ENCODE measurements around the gene PCSK5. TPM values are rescaled to one million over a fixed set of nuclear protein-coding genes. Genes with fewer than 3 reads are reported as not detected.

PCSK5 gene
- total RNA-seq, 2 experiments from 2014 or later = 0.76 TPM; not detected in 1

DNA sequence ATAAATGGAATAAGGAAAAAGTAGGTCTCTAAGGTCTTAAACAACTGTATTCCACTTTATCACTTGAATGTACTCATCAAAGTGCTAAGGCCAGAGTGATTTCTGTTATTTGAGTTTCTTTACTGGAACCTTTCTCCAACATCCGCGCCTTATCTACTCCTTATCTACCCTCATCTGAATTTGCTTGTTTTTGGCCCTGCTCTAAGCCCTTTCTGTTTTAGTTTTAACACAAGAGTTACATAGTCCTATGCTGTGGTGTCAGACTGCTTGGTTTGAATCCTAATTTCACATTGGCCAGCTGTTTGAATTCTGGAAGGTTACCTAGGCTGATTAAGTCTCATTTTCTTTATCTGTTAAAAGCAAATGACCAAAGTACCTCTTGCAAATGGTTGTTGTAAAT is 128.3 kb downstream of the PCSK5 start:
- Histone ChIP-seq H3K9me3 (ENCODE audit: low read length) (no peaks in the 10 kb centered on the region), H4K20me1 (ENCODE audit: insufficient read depth, low read length) (no peaks in the 10 kb centered on the region), H3K9me2 (ENCODE audit: insufficient read depth, low read length) (no peaks in the 10 kb centered on the region), H3K27ac (ENCODE audit: low read depth, low read length, poor library complexity, severe bottlenecking) (no peak overlapping the region), H3K79me2 (ENCODE audit: insufficient read depth, low read depth, low read length) (no peaks in the 10 kb centered on the region), H3K4me2 (ENCODE audit: low read length) (no peak overlapping the region), H3K4me3 (ENCODE audit: low read depth, low read length, poor library complexity, severe bottlenecking) (no peak overlapping the region), H2AFZ (ENCODE audit: low read length) (no peak overlapping the region), H3K4me1 (ENCODE audit: insufficient read depth, low read length, poor library complexity, severe bottlenecking) (no peaks in the 10 kb centered on the region), H3K36me3 (ENCODE audit: insufficient read depth, low read length) (no peaks in the 10 kb centered on the region)
- POLR2A ChIA-PET = no interaction called here
- no TSS peak for BruUV-seq (replicated peaks)
- TF ChIP-seq EZH2phosphoT487 (IDR thresholded peaks at IDR 0.05; ENCODE audit: borderline replicate concordance, low read depth, low read length) (no peak), CTCF (conservative IDR thresholded peaks at IDR 0.05; ENCODE audit: low read length) (no peak)
- CTCF ChIA-PET (ENCODE audit: unreplicated experiment) = no interaction called here
- no peak for DNase-seq (ENCODE audit: low spot score)
- intact Hi-C loops (cut with micrococcal nuclease; ENCODE audit: unreplicated experiment) = no loop called here

- H3K4me1 ChIP-seq (ENCODE audit: insufficient read depth, low read length, poor library complexity, severe bottlenecking) = no peaks in the 10 kb centered on the region
Measured at GRCh38 chr9:76020652-76021051, 130.2 kb downstream of the PCSK5 start.

GRCh38 chr9:76022317-76022716 is 131.8 kb downstream of the PCSK5 start:
- no peak overlapping the region for H3K4me3 ChIP-seq (ENCODE audit: low read depth, low read length, poor library complexity, severe bottlenecking)
- H3K4me2 ChIP-seq (ENCODE audit: low read length) = no peak overlapping the region
- no peak overlapping the region for H2AFZ ChIP-seq (ENCODE audit: low read length)
- no TSS peak for BruUV-seq (replicated peaks)
- intact Hi-C loops (cut with micrococcal nuclease; ENCODE audit: unreplicated experiment) = no loop called here
- no peak overlapping the region for H3K27ac ChIP-seq (ENCODE audit: low read depth, low read length, poor library complexity, severe bottlenecking)
- CTCF ChIA-PET (ENCODE audit: unreplicated experiment) = no interaction called here
- no peaks in the 10 kb centered on the region for H3K9me3 ChIP-seq (ENCODE audit: low read length)
- no peak for TF ChIP-seq CTCF (conservative IDR thresholded peaks at IDR 0.05; ENCODE audit: low read length)
- no peak for DNase-seq (ENCODE audit: low spot score)
- no peaks in the 10 kb centered on the region for H3K9me2 ChIP-seq (ENCODE audit: insufficient read depth, low read length)
- H3K36me3 ChIP-seq (ENCODE audit: insufficient read depth, low read length) = no peaks in the 10 kb centered on the region
- no peaks in the 10 kb centered on the region for H3K79me2 ChIP-seq (ENCODE audit: insufficient read depth, low read depth, low read length)
- POLR2A ChIA-PET = interaction anchor here (0.6 kb wide), 1 partner anchor 646 kb away, joined by 3 read pairs; no protein-coding TSS in a partner anchor
- no peaks in the 10 kb centered on the region for H3K4me1 ChIP-seq (ENCODE audit: insufficient read depth, low read length, poor library complexity, severe bottlenecking)
- H4K20me1 ChIP-seq (ENCODE audit: insufficient read depth, low read length) = no peaks in the 10 kb centered on the region

More at GRCh38 chr9:76020652-76021051, 130.2 kb downstream of the PCSK5 start:
- Histone ChIP-seq H3K36me3 (ENCODE audit: insufficient read depth, low read length) (no peaks in the 10 kb centered on the region), H3K27ac (ENCODE audit: low read depth, low read length, poor library complexity, severe bottlenecking) (no peak overlapping the region), H2AFZ (ENCODE audit: low read length) (no peak overlapping the region), H3K9me2 (ENCODE audit: insufficient read depth, low read length) (no peaks in the 10 kb centered on the region), H3K9me3 (ENCODE audit: low read length) (no peaks in the 10 kb centered on the region), H3K79me2 (ENCODE audit: insufficient read depth, low read depth, low read length) (no peaks in the 10 kb centered on the region), H3K4me2 (ENCODE audit: low read length) (no peak overlapping the region), H3K4me3 (ENCODE audit: low read depth, low read length, poor library complexity, severe bottlenecking) (no peak overlapping the region), H4K20me1 (ENCODE audit: insufficient read depth, low read length) (no peaks in the 10 kb centered on the region)
- no peak for DNase-seq (ENCODE audit: low spot score)
- intact Hi-C loops (cut with micrococcal nuclease; ENCODE audit: unreplicated experiment) = no loop called here
- POLR2A ChIA-PET = no interaction called here
- CTCF ChIA-PET (ENCODE audit: unreplicated experiment) = no interaction called here
- TF ChIP-seq CTCF (conservative IDR thresholded peaks at IDR 0.05; ENCODE audit: low read length) (no peak), EZH2phosphoT487 (IDR thresholded peaks at IDR 0.05; ENCODE audit: borderline replicate concordance, low read depth, low read length) (no peak)
- no TSS peak for BruUV-seq (replicated peaks)

All from OCI-LY7 (cell line).